ENCODE data around the gene SMIM30.
"Not testable (repeated sequence)": the region's sequence is repeated elsewhere in the genome, so short reads cannot be mapped to it uniquely, and the experiment has no call there.

Gene SMIM30, protein sequence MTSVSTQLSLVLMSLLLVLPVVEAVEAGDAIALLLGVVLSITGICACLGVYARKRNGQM

DNA sequence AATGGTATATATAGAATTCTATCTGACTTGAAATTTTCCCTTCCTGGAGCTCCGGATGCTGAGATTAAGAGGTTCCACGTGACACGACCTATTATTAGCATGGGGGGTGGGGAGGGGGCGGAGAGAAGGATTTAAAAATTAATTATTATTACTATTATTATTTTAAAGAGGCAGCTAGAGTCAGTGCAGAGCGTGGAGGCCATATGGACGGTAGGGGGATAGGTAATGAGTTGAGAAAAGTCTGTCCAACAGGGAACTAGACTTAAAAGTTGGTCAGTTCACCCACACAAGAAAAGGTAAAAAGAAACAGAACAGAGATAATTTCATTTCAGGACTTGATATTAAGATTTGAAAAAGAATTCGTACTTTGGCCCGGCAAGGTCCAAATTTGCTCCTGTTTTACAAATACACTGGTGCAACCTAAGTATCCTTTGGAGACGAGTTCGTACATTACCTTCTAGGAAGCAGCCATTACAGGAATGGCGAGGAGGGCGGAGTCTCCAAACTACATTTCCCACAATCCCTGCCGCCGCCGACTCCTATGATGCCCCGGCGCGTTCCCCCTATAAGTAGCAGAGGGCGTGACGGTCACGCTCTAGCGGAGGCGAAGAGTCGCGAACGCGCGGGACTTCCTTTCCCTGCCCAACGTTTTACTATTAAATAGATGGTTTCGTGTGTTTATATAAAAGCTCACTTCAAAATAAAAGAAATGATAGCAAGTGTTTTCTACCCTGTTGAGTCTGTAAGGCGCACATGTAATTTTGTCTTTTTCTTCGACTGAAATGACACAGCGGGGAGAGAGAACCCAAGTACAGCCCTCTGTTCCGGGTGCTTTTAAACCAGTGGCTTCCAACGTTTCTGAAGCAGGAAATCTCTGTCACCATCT, at the start of gene SMIM30:
SMIM30 (minus strand) TSS at position 481 of the 886 bp plus-strand sequence. CDS start 976 bp downstream, outside the sequence.
- DNase-seq, result peak; percentile 84

DNA sequence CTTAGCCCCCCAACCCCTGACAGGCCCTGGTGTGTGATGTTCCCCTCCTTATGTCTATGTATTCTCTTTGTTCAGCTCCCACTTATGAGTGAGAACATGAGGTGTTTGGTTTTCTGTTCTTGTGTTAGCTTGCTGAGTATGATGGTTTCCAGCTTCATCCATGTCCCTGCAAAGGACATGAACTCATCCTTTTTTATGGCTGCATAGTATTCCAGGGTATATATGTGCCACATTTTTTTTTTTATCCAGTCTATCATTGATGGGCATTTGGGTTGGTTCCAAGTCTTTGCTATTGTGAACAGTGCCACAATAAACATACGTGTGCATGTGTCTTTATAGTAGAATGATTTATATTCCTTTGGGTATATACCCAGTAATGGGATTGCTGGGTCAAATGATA, 47.8 kb upstream of the SMIM30 start:
- not testable (repeated sequence) for DNase-seq

DNA sequence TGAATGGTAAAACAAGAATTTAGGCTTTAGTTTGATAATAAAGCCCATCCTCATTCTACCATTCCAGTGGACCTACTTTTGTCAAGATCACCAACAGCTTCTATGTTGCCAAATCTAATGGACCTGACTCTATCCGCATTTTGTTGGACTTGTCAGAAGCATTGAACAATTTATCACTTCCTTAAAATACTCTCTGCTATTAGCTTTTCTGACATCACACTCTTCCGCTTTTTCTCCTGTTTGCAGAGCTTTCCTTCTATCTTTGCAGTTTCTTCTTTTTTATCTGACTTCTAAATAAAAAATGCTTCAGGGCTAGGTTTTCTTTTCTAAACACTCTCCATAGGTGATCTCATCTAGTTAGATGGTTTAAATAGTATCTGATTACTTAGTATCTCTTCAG, 42.7 kb upstream of the SMIM30 start:
- DNase-seq, result no peak

GRCh38 chr7:113159746-113160339, 41.5 kb upstream of the SMIM30 start:
- DNase-seq, result no peak

DNA sequence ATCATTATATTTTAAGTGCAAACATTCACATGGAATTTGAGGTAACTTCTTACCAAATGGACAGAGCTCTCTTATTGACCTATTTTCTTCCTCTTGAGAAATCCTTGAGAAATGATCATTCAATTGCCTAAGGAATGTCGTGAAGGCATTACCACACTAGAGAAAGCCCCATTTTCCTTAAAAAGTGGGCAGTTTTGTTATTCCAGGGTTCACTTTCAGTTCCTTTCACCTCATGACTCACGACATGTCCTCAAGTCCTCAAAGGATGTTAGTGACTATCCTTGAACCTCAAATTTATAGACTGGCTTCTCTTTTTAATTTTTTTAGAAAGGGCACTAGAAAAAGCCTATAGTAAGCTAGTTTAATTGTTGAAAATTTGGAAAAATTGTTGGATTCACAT, 40.4 kb upstream of the SMIM30 start:
- DNase-seq, result no peak

DNA sequence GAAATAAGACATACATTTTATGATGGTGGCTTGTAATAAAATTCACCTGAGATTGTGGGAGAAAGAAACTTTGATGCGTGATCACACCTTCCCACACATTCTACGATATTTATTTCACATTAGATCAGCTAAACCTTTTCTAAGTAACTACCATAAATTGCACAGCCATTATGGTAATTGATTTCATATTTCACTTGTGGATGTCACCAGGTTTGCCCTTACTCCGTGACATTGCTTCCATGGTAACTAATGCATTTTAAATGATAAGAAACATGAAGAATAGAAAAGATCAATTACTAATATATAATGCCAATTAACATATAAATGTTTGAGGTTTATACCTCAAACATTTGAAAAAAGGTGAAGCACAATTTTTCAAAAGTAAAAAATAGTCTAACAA, 35.8 kb upstream of the SMIM30 start:
- DNase-seq, result no peak

- DNase-seq, result no peak
Observed at GRCh38 chr7:113144817-113145216, 26.5 kb upstream of the SMIM30 start.

- DNase-seq, result no peak
Observed at GRCh38 chr7:113143486-113144257, 25.3 kb upstream of the SMIM30 start.

DNA sequence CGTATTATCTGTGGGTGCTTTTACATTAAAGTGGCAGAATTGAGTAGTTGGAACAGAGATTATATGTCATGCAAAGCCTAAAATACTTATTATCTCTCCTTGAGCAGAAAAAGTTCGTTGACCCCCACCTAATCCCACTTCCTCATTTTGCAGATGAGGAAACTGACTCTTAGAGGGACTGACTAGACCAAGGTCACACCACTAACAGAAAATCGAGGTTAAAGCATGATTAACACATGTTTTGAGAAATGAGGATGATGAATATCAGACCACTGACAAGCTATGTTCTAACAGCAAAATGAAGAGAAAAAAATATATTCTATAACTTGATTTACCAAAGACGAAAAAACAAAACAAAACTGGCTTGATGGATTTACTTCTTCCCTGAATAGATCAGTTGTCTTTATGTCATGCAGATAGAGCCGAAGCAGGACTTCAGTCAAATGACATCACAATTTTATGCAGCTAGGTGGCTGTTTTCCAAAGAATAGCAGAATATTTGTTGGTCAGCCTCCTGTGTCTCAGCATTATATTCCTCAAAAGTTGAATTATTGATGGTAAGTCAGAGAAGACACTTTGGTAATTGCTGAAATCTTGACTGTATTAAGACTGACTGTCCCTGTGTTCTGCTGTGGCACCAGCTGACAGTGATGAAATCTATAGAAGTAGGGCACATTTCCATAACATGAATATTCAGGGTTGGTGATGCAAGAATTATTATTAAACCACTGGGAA, 24.2 kb upstream of the SMIM30 start:
- no peak for DNase-seq

GRCh38 chr7:113141803-113142202, 23.4 kb upstream of the SMIM30 start:
- DNase-seq, result no peak

GRCh38 chr7:113140956-113141355, 22.6 kb upstream of the SMIM30 start:
- no peak for DNase-seq

GRCh38 chr7:113137241-113137640, 18.9 kb upstream of the SMIM30 start:
- no peak for DNase-seq

GRCh38 chr7:113134025-113134424, 15.7 kb upstream of the SMIM30 start:
- no peak for DNase-seq

DNA sequence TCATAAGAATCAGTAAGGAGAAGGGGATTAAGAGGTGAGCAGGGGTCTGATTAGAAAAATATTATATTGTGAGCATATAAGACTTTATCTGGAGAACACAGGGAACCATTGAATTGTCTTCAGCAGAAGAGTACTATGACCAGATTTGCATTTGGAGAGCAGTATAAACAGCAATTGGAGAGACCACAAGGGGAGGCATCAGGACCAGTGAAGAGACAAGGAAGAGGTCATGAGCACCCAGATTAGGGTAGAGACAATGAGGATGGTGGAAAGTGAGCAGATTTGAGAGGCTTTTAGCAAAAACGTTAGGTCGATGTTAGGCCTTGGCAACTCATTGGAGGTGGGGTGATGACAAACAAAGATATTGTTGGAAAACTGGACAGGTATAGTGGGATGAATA, 13.0 kb upstream of the SMIM30 start:
- DNase-seq, result no peak

- DNase-seq, result no peak
Observed at GRCh38 chr7:113128031-113128430, 9.7 kb upstream of the SMIM30 start.

DNA sequence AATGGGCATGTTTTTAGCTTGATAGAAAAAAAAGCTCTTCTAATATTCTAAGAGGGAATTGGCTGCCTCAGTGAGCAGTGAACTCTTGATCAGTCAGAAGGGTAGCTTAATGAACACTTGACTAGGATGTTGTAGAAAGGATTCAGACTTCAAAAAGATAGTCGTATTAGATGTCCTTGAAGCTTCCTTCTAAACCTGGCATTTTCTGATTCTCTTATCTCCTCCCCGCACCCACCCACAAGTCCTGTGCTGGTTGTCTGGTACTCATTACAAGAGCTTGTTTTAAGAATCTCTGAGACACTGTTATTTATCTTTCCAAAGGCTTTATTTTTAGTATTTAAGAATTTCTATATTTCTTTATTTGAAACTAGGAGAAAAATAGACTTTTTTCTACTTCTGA, 7.4 kb upstream of the SMIM30 start:
- DNase-seq, result no peak

GRCh38 chr7:113122744-113123143, 4.4 kb upstream of the SMIM30 start:
- no peak for DNase-seq

- no peak for DNase-seq
Observed at GRCh38 chr7:113120647-113121046, 2.3 kb upstream of the SMIM30 start.

- DNase-seq, result no peak
Observed at GRCh38 chr7:113119429-113119828, 1.1 kb upstream of the SMIM30 start.

- DNase-seq, result not testable (repeated sequence)
Observed at GRCh38 chr7:113117374-113117774, 980 bp downstream of the SMIM30 start.

DNA sequence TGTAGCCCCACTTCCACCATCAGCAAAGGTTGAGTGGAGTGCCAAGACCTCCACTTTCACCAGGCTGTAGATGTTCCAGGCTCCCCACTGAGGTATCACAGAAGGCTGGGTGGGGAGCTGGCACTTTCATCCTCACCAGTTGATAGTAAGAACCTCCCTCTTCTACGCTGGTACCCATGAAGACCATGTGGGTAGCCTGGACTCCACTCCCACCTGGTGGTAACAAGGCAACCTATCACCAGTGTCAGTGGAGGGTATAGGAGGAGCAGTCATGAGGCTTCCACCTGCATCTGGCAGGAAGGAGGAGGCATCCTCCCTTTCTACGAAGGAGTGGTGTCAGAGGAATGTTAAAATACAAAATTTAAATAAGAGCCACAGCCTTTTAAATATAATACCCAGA, 4.4 kb downstream of the SMIM30 start:
- DNase-seq, result no peak

GRCh38 chr7:113109718-113110117, 8.6 kb downstream of the SMIM30 start:
- DNase-seq, result no peak

GRCh38 chr7:113100121-113100603, 18.2 kb downstream of the SMIM30 start:
- DNase-seq, result no peak
